HPDE6-E6E7 (cell line): ENCODE measurements around the gene PROM2.

Source experiments
- DNase-seq: peaks from one replicate; pipeline ENCODE4 v3.0.0; 2011; ENCODE audit warnings: missing footprints; ENCODE audit errors: extremely low spot score

The PROM2 gene

DNA sequence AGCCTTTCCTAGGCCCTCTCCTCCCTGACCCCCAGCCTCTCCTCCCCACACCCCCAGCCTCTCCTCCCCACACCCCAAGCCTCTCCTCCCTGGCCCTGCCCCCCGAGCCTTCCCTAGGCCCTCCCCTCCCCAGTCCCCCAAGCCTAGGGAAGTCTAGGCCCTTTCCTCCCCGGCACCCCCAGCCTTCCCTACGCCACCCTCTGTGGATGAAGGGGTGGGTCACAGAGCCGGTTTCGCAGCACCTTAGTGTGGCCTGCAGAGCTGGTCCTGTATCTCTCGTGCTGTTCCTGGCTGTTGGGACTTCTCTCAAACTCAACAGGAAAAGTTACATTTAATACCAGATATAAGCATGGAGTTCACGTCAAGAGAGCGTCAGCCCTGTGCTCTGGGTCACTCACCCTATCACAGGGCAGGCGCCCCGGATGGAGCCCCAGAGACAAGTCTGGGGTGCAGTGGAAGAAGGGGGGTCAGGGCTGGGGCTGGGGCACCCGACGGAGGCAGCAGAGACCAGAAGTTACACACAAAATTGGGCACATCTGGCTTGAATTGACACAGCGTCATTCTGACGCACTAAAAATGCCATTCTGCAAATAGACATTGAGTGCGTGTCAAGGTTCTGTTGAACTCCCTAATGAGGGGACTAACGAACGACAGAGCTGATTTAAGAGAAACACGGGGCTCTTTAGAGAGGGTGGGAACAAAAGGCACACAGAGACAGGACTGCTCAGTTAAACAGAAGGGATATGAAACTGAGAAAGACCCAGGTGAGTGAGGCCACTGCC, 46.9 kb downstream of the PROM2 start:
- DNase-seq: no peak

DNA sequence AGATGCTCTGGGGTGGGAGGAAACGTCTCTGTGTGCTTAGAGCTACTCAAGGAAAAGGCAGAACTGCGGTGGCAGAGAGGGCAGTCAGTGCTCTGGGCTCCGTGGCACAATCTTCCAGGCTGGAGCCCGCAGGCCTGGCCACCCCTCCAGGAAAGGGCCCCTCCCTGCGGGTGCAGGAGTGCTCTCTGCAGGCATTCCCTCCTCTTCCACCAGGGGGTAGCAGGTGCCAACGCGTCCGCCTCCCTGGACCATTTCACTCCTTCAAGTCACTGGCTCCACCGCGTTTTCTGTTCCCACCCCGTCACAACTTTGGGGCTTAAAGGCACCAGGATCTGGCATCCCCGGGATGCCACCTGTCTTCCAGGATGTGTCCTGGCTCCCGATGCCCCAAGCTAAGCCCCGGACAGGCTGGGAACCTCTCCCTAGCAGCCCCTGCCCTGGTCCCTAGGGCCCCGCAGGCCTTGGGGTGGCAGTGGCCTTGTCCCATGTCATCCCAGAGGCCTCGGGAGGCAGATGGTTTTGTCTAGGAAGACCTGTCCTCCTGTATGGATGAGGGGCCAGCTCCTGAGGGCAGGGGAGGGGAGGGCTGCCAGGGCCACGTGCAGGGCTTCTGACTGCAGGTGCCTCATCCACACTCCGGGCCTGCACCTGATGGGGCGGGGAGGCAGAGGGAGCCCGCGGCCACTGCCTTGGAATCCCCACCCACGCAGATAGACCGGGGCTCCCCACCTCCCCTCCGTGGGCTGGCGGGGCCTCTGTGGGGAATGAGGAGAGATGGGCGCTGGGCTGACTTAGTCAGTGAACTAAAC, 49.3 kb downstream of the PROM2 start:
- peak; percentile 74 for DNase-seq

DNA sequence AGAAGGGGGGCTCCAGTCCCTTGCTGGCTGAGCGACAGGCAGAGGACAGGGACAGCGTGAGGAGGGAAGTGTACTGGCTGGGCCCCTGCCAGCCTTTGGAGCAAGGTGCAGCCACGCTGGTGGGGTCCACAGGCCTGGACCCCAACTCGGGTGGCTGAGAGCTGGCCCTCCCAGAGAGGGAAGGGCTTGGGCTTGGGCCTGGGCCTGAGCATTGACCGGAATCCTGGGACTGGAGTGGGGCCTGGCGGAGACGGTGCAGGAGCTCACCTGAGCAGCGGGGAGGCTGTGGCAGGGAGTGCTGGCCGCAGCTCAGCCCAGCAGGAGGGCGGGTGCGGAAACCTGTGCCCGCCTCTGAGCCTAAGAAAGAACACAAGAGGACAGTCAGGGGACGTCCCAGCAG, 50.8 kb downstream of the PROM2 start:
- DNase-seq: no peak

DNA sequence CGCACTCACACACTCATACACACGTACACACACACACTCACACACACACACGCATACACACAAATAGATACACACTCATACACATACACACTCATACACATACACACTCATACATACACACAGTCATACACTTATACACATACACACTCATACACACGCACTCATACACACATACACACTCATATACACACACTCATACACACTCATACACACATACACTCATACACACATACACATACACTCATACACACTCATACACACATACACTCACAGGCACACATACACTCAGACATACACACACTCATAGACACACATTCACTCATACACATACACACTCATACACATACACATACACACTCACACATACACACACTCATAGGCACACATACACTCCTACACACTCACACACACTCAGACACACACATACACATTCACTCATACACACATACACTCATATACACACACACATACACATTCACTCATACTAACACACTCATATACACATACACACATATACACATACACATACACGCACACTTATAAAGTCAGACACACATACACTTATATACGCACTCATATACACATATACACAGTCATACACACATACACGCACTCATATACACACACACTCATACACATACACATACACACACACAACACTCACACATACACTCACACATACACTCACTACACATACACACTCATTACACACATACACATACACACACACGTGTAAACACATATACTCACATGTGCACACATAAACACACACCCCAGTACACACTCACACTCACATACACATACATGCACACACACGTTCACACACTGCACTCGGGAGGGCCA, 51.6 kb downstream of the PROM2 start:
- no peak for DNase-seq

DNA sequence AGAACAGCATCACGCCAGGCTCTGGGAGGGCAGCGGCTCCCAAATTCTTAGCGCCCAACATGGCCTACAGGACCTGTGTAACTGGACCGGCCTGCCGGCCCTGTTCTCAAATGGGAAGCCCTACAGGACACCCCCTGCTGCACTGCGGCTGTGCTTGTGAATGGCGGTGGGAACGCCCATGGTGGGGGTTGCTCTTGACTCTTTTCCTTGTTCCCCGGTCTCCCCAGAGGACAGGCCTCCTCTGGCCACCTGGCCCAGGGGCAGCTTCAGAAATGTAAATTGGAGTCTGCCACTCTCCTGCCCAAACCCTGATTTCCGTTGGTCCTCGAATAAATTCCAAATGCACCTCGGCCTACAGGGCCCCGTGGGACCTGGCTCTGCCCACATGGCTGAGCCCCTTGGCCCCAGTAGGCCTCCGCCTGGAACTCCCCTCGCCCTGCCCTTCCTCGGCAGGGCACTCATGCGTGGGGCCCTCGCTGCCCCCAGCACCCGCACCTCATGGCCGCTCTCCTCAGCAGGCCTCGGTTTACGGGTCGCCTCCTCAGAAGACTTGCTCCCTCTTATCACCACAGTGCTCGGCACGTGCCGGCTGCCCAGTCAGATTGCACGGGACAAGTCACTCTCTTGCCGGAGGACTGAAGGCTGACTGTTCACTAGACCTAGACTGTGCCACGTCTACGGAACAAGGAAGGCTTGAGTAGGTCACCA, 52.3 kb downstream of the PROM2 start:
- DNase-seq: no peak

DNA sequence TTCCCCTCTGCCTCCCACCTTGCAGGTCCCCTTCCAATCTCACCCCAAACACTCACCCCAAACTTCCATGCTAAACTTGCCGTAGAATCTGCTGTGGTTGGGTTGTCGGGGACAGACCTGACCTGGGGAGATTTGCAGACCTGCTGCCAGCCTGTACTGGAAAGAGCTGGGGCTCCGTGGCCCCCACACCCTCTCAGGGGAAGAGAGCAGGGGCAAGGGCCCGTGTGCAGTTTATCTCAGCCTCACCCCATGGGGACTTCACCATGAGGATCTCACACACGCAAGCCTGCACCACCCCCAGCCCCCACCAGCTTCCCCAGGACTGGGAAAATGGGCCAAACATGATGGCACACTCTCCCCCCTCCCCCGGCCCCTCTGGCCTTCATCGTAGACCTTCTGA, 53.6 kb downstream of the PROM2 start:
- DNase-seq: no peak

DNA sequence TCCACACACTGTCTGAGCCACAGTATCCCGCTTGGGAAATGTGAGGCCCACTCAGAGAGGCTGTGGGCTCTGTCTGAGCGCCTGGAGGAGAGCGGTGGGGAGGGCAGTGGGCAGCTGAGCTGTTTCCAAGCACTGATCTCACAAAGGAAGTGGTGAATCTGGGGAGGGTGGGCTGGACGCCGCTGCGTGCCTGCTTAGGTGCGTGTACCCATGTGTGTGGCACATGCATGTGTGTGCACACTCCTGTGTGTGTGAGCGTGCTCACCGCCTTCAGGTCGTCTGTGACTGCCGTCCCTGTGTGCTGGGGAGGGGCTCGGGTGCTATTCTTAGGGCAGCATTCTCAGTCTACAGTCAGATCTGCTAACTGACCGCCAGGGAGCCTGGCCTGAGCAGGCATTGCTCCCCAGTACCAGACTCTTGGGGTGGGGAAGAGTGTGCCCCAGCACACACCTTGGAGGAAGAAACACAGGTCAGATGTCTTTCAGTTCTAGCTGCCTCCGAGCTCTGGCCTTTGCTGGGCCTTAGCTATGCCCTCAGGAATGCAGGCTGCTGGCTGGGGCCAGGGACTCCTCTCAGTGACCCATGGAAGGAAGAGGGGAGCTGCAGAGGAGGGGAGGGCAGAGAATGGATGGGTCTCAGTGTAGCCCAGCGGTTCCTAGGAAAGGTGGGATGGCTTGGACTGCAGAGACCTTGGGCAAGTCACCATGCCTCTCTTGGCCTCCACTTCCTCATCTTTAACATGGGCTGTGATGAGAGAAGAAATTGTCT, 54.3 kb downstream of the PROM2 start:
- DNase-seq: no peak

DNA sequence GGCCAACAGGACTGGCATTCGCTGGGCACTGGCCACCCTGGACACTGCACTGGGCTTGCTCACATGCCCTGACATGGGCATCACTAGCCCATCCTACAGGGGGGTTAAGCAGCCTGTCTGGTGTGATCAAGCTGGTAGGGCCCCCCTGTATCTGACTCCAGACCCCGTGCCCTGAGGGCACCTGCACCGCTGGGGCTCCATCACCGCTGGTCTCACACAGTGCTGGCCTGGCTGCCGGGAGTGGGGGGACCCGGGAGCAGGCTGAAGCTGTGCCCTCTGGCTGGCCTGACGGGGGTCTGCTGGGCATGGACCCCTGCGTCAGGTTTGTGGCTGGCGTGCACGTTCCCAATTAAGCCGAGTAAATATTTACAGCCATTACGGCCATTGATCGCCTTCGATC, 55.2 kb downstream of the PROM2 start:
- no peak for DNase-seq

DNA sequence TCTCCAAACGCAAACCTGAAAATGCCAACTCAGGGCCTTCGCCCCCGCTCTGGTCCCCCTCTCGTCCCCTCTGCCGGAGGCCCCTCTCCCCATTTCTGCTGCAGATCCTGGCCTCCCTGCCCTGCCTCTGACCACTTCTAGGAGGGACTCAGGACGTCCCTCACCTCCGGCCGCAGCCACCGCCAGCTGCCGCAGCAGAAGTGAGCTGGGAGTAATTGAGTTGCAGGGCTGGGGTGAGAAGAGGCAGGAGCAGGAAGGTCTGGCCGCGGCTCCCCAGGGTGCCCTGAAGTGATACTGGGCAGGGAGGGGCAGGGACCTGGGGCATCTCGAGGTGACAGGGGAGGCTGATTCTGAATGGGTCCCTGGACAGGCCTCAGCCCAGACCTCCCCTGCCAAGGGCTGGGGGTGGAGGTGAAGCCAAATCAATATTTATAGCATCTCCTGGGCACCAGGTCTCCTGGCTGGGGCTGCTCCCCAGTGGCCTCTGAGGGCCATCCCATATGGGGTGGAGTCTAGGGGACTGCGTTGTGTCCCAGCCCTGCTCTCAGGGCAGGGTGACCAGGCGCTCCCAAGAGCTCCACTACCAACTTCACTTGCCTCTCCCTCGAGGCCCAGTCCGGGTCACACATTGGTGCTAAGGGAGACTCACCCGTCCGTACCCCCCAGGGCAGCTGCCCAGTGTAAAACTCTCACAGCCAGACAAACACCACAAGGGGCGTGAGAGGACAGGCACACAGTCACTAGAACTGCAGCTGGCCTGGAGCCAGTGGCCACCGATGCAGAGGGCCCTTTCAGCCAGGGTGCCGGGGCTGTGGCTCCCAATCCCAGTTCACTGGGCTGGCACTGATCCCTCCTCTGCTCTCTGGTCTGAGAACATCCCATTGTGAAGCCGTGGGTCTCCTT, 55.9 kb downstream of the PROM2 start:
- no peak for DNase-seq

DNA sequence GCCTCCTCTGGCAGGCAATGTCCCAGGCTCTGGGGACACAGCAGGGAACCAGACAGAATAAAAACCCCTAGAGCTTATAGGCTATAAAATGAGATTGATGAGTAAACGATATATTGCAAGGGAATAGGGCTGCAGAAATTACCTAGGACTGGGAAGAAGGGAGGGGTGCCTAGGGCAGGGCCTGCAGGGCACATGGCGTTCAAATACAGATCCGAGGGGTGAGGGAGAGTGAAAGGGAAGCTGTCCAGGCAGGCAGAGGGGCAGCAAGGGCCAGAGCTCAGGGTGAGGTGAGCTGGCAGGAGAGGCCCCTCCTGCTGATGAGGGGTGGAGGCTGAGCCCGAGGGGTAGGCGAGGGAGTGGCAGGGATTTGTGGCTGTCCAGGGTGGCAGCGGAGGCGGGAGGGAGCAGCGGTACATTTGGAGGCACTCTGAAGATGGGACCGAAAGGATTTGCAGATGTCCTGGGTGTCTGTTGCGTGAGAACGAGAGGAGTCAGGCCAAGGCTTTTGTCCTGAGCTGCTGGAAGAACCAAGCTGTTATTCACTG, 56.6 kb downstream of the PROM2 start:
- no peak for DNase-seq

DNA sequence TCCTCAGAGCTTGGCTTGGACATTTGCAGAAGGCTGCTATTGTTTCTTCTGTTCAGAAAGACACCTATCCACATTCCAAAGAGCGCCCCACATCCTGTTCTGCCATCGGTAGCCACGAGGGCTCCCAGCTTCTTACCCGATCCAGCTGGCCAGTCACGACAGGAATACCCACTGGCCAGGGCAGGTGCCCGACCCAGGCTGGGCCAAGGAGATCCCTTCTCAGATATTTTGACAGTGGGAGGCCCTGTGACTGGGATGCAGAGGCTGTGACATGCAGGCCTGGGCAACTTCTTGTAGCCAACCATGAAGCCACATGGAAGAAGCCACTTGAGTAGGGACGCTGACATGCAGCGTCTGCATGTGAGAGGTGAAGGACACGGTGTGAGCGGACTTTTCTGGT, 57.4 kb downstream of the PROM2 start:
- no peak for DNase-seq

DNA sequence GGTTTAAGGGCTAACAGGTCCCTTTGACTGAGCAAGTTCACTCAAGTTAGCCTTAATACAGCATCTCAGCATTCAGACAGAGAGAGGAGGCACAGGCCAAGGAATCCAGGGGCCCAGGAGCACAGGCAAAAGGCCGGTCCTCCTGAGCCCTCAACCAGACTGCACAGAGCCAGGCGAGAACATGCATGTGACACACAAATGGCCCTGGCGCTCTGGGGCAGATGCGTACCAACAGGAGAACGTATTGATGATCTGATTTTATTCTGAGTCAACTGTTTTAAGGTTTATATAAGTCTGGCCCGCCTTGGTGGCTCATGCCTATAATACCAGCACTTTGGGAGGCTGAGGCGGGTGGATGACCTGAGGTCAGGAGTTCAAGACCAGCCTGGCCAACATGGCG, 57.8 kb downstream of the PROM2 start:
- DNase-seq: no peak

DNA sequence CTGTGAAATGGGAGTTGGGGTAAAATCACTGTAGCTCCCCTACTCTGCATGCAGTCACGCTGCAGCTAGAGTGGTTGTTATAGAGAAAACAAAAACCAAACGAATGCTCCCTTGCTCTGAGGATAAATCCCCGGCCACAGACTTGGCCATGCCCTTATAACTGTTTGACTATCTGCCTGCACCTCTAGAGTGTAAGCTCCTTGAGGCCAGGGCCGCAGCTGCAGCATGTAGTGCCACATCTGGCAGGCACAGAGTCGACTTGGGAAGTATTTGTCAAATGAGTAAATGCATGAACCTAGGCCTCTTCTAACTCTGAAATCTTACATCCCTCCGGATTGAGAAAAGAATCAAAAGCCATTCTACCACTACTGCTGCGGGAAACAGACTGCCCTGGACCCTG, 58.8 kb downstream of the PROM2 start:
- DNase-seq: no peak

DNA sequence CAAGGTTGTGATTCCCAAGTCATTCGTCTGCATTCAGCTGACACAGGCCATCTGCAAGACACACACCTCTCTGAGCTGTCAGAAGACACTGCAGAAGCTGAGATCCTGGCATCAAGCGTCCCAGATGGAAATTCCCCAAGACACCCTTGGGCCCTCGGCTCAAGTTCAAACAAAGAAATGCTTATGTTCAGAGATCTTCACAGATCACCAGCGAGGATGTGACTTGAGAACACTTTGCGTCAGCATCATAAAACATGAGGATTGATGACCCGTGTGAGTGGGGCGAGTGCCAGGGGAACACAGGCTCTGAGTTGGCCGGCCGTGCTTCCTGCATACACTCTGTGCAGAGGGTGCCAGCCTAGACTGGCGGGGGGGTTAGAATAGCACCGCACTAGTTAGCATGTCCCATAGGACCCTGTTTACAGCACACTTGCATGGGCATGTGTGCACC, 59.7 kb downstream of the PROM2 start:
- DNase-seq: peak; percentile 82

DNA sequence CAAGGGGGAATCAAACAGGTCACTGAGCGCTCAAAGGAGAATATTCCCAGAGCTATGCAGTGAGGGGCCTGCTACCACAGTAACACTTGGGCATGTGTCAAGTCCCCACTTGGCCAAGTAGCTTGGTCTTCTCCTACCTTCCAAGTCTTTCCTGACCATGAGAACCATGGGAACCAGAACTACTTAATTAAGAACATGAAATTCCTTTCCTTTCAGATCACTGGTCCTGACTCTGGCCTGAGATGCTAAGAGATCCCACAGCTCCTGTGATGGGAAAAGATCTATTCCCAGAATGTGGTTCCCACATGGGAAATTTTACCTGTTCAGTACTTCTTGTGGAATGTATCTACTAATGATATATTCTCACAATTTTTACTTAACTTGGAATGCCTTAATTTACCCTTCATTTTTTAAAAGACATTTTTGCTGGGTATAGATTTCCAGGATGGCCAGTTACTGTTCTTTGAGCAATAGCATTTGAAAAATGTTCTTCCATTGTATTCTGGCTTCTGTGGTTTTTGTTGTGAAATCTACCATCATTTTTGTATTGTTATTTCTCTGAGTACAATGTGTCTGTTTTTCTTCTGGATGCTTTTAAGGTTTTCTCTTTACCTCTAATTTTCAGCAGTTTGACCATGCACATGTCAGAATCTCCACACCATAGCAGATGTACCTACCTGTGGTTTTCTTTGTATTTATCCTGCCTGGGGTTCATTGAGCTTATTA, 60.8 kb downstream of the PROM2 start:
- no peak for DNase-seq

DNA sequence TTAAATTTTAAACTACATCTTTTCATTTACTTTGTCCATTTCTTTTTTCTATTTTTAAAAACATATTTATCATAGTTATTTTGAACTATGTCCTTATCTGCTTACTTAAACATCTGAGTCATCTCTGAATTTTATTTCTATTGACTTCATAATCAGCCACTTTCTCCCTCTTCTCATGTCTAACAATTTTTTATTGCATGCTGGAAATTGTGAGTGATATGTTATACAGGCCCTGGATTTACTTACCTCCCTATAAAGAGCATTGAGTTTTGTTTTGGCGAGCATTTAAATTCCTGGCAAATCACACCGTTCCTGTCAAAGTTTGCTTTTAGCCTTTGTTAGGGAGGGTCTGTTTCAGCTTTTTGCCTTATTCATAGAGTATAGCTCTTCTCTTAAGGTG, 62.2 kb downstream of the PROM2 start:
- no peak for DNase-seq

DNA sequence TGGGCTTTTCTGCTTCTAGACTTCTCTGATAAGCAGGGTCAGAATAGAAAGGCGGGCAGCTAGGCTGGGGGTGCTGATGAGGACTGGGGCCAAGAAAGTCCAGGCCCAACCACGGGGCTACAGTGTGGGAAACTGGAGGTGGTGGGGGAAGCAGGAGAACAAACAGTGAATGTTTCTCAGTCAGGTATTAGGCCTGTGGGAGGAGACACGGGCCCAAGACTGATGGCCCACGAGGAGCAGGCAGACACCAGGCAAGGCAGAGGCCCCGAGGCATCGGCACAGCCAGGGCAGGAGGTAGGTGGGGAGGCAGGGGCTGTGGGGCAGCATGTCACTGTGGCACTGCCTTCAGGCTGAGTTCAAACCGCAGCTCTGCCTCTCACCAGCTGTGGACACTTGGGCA, 63.6 kb downstream of the PROM2 start:
- no peak for DNase-seq
